GM18907 (cell line): ENCODE measurements around the gene LEUTX.
"Not testable (repeated sequence)": the region's sequence is repeated elsewhere in the genome, so short reads cannot be mapped to it uniquely, and the experiment has no call there.

ENCODE experiments used
- ATAC-seq: cut with Tn5 transposase; IDR thresholded peaks from one replicate; pipeline ENCODE4 v1.9.1; 2021; ENCODE audit warnings: mild to moderate bottlenecking, moderate library complexity; ENCODE audit not compliant: unreplicated experiment

The LEUTX gene, protein sequence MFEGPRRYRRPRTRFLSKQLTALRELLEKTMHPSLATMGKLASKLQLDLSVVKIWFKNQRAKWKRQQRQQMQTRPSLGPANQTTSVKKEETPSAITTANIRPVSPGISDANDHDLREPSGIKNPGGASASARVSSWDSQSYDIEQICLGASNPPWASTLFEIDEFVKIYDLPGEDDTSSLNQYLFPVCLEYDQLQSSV

DNA sequence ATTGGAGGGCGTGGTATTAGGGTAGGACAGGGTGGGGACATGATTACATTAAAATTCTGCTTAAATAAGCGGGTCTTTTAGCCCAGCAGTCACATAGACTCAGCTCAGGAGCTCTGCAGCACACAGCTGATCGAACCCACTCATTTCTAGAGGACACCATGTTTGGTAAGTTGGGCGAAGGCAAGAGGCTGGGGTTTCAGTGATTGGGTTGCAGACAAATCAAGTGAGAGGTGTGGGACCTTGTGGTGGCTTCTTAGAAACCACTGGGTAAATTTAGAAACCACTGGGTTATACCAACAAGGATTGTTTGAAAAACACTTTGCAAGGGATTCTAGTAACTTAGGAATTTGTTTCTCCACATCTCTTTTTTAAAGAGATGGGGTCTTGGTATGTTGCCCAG is at the start of gene LEUTX:
Gene LEUTX (plus strand): TSS at position 92 of the 400 bp plus-strand sequence. CDS start 67 bp downstream, at position 159.
- ATAC-seq: no peak

DNA sequence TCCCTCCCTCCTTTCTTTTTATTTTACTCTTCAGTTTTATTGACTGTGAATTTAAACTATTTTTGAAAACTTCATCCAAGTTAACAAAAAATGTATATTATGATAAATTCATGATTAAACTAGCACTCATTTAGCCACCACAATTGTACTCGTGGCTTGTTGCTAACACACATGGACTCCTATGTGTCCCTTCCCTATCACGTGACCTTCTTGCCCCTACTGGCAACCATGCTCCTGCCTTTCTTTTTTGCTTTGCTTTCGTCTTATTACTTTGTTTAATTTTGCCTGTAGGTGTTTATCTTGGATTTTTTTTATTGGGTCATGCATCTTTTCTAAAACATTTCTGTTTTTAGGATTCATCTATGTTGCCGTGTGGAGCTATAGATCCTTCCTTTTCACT is 49.1 kb upstream of the LEUTX start:
- no peak for ATAC-seq

DNA sequence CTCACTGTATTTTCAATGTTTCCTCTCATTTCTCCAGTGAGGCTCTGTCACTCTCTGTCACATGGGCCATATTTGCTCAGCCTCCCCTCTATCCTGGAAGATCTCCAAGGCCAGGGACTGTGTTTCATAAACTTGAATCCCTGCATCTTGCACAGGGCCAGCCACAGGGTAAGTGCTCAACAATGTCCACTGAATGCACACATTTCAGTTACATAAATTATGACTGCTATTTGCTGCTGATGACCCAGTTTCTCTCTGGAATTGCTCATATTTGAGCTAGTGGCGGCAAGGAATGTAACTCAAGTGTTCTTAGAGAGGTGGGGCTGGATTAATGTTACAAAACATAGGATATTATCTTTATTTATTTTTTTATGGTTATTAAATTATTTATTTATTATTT is 47.0 kb upstream of the LEUTX start:
- ATAC-seq: no peak

DNA sequence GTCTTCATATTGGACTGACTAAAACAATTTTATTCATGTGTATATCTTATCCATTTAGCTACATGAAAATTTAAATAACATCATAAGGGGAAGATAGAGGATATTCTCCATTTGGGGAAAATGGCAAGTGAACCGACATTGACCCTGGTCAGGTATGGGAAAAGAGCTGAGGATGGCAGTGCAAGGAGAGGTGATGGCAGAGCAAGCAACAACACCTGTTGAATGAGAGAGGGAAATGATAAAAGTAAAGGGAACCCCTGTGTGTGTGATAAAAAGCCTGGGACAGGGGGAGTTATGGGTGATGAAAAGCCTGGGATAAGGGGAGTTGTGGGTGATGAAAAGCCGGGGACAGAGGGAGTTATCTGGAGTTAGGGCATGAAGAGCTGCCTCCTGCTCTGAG is 44.8 kb upstream of the LEUTX start:
- no peak for ATAC-seq

DNA sequence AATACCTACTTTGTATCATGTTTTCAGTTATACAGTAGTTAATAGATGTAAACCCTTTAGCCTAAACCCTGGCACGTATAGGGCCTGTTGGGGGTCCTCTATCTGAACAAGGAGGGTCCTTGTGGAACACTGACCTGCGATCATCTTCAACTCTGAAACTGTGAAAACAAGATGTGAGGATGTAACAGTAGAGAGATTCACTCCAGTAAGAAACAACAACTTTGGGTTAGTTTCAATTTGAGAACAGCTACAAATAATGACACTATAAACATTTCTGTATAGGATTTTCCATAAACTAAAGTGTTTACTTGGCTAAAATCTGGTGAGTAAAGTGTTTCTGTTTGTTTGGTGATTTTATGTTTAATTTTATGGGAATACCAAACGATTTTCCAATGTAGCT is 43.0 kb upstream of the LEUTX start:
- ATAC-seq: no peak

DNA sequence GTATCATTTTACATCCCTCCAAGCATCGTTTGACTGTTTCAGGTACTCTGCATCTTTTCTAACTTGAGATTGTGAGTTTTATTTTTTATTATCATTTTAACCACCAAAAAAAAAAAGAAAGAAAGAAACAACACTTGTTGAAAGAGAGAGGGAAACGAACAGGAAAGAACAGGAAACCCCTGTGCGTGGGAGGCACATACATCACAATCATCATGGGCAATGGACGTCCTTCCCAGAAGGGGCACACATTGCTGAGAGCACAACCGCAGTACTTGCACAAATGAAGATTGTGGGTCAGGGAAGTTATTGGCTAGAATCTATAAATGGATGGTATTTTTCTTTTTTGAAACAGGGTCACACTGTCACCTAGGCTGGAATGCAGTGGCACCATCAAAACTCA is 42.6 kb upstream of the LEUTX start:
- no peak for ATAC-seq

DNA sequence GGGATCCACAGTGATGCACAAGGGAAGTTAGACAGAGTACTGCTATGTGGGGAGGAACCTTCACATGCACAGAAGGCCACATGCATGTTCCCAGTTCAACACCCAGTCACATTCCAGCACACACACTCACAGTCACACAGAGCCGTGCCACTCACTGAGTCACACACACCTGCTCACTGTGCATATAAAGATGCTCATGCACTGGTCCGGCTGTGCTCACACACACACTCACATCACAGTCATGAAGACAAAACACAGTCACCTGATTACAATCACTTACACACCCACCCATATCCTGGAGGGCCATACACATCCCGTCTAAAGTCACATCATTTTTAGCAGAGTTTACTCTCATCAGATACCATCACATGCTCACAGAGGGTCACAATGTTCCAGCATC is 41.3 kb upstream of the LEUTX start:
- no peak for ATAC-seq

DNA sequence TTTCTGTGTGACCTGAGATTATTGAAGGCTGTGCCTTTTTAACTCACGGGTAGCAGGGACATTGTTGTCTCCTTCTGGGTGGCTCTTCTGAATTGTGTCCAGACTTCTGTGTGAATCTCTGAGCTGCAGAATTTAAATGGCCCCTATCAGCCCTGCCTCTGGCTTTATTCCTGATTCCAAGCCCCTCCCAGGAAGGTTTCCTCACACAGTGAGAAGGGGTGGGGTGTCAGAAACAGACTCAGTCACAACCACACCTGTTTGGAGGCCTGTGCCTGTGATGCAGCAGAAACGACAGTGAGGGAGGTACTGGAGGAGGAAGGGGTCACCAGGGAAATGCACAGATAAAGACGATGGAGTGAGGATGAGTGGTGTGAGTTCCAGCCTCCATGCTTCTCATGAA is 40.8 kb upstream of the LEUTX start, which contains the start of gene CLC:
Gene CLC (minus strand): TSS at position 139 of the 400 bp plus-strand sequence. CDS start 77 bp downstream, at position 62.
- no peak for ATAC-seq

DNA sequence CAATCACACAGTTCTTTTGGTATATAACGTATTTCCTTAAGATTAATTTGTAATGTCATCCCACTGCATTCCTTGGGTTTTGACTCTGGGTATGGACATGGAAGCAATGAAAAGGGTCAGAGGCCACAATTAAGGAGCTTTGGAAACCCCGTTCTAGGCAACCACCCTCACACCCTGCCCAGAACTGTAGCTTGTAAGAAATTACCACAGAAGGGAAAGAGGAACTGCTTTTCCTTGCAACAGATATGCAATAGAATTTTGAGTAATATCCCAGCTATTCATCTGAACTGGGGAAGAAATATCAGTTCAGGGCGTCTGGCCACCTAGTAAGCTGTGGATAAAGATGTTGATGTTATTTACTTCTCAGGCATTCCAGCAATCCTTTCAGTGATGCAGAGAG is 39.8 kb upstream of the LEUTX start:
- no peak for ATAC-seq

DNA sequence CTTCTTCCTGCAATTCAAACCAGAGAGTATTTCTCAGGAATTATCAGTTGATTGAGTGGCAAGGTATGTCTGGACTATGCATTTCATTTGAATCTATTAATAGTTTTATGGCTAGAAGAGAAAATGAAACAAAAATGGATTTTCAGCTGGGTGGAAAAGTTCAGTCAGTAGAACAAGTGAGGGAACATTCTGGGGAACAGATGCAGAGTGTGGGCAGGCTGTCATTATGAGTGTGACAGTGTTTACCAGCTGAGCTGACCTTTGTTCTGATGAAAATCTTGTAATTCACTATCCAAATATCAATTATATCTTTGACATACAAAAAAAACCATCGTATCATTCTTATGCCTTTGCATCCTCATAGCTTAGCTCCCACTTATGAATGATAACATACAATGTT is 38.3 kb upstream of the LEUTX start:
- no peak for ATAC-seq

DNA sequence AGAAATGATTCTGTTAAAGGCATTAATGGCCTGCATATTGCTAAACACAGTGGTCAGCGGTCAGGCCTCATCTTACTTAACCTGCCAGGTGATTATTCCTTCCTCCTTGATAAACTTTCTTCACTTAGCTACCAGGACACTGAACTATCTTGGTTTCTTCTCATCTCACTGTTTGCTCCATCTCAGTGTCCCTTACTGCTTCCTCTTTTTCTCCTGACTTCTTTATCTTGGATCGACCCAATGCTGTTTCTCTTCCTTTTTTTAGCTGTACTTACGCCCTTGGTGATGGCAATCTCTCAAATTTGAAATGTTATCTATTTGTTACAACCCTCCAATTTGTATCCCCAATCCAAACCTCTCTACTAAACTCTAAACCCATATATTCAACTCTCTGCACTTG is 33.0 kb upstream of the LEUTX start:
- no peak for ATAC-seq

DNA sequence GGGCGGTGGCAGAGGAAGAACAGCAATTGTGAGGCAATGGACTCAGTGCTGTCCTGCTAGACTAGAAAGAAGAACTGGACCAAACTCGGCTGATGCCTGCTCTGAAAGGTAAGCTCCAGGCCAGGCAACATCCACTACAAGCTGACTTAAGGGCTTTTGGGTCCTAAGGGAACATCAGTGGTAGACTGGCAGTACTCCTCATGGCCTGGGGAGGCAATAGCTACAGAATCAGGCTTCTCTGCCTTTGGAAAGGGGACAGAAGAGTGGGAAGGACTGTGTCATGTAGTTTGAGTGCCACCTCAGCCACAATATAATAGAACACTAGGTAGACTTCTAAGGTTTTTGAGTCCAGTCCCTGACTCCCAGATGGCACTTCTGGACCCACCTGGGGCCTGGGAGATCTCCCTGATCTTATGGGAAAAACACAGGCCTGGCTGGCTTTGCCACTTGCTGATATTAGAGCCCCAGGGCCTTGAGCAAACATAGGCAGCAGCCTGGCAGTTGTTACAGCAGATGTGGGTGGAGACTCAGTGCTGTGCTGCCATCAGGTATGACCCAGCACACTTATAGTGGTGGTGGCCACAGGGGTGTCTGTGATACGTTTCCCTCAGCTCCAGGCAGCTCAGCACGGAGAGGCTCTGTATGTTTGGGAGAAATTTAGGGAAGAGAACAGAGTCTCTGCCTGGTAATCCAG is 31.7 kb upstream of the LEUTX start:
- no peak for ATAC-seq

DNA sequence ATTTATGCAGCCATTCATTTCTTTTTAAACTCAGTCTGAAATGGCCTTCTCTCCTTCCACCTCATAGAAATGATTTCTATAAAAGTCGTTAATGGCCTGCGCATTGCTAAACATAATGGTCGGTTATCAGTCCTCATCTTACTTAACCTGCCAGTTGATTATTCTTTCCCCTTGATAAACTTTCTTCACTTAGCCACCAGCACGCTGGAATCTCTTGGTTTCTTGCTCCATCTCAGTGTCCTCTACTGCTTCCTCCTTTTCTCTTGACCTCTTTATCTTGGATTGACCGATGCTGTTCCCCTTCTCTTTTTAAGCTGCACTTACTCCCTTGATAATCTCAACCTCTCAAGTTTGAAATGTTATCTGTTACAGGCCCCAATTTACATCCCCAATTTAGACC is 28.7 kb upstream of the LEUTX start:
- no peak for ATAC-seq

DNA sequence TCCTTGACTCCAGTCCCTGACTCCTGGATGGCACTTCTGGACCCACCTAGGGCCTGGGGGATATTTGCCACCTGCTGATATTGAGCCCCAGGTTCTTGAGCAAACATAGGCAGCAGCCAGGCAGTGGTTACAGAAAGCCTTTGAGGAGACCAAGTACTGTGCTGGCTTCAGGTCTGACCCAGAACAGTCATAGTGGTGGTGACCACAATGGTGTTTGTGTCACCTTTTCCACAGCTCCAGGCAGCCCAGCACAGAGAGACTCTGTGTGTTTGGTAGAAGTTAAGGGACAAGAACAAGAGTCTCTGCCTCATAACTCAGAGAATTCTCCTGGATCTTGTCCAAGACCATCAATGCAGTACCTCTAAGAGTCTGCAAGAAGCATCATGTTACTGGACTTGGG is 26.3 kb upstream of the LEUTX start:
- no peak for ATAC-seq

DNA sequence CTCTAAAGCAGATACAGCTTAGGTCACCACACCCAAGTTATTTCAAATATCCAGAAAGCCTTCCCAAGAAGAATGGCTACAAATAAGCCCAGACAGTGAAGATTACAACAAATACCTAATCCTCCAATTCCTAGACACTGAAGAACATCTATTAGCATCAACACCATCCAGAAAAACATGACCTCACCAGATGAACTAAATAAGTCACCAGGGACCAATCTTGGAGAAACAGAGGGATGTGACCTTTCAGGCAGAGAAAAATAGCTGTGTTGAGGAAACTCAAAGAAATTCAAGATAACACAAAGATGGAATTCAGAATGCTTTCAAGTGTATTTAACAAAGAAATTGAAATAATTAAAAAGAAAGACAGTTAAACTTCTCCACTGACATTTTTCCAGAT is 25.9 kb upstream of the LEUTX start:
- no peak for ATAC-seq

DNA sequence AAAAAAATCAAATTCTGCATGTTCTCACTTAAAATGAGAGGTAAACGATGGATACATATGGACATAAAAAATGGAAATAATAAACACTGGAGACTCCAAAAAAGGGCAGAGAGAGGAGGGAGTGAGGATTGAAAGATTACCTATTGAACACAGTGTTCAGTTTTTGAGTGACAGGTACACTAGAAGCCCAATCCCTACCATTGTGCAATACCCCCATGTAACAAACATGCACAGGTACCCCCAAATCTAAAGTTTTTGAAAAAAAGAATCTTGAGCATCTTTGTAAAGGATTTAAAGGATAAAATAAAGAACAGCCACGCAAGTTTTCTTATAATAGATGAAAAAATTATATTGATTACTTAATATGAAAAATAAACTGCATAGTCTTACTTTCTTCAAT is 24.1 kb upstream of the LEUTX start:
- no peak for ATAC-seq

DNA sequence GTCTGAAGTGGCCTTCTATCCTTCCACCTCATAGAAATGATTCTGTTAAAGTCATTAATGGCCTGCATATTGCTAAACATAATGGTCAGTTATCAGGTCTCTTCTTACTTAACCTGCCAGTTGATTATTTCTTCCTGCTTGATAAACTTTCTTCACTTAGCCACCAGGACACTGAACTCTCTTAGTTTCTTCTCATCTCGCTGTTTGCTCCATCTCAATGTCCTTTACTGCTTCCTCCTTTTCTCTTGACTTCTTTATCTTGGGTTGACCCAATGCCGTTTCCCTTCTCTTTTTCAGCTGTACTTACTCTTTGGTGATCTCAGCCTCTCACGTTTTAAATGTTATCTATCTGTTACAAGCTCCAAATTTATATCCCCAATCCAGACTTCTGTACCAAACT is 23.7 kb upstream of the LEUTX start:
- no peak for ATAC-seq

DNA sequence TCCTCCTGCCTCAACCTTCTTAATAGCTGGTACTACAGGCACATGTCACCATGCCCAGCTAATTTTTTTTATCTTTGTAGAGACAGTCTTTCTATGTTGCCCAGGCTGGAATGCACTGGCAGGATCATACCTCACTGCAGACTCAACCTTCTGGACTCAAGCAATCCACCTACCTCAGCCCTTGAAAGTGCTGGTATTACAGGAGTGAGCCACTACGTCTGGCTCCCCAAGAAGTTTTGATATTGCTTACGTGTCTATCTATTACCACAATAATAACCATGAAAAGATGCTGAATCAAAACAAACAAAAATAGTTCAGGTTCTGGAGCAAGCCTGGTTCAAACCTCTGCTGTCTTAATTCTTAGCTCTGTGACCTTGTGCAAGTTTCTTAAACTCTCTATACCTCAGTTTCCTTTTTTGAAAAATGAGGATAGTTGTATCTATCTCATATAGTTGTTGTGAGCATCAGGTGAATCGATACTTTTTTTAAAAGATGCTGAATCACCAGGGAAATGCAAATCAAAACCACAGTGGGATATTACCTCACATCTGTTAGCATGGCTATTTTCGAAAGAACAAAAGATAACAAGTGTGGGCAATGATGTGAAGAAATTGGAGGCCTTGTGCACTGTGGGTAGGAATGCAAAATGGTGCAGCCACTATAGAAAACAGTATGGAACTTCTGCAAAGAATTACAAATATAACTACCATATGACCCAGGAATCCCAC is 19.0 kb upstream of the LEUTX start:
- ATAC-seq: no peak

DNA sequence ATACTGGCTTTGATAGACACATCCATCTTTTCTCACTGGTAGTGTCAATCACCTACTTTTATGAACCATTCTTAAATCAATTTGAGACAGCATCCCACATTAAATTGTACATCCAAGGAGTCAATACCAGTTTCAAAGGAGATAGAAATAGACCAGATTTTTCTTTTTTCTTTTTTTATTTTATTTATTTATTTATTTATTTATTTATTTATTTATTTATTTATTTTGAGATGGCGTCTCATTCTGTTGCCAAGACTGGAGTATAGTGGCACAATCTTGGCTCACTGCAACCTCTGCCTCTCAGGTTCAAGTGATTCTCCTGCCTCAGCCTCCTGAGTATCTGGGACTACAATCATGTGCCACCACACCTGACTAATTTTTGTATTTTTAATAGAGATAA is 16.8 kb upstream of the LEUTX start:
- not testable (repeated sequence) for ATAC-seq

DNA sequence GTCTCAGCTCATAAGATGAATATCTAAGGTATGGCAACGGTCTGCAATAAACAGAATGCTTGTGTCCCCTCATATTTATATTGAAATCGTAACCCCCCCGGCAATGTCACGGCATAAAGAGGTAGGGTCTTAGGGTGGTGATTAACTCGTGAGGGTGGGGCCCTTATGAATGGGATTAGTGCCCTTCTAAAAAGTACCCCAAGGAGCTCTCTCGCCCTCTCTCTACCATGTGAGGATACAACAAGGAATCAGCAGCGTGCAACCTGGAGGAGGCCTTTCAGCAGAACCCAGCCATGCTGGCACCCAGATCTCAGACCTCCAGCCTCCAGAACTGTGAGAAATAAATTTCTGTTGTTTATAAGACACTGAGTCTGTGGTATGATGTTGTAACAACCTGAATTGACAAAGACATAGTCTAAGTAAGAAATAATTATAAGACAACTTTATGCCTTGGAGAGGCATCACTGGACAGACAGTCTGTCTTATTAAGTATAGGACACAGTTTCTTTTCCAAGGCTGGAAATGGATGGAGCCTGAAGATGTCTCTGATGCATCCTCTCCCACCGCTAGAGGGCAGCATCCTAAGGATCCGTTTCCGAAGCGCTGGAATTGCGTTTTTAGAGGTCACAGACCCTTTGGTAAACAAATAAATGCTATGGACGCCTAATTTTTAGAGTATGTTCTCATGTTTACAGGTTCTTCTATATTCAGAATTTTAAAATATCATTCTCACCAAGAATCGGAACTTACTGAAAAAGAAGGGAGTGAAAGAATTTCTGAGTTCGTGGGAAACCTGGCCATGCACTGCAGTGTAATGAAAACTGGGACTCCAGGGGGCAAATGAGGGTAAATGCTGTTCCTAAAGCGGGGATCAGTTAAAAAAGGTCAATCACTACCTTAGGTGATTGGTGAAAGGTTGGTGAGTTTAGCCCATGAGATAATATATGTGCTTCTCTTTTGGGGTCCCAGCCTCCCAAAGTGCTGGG is 13.3 kb upstream of the LEUTX start:
- ATAC-seq: no peak

DNA sequence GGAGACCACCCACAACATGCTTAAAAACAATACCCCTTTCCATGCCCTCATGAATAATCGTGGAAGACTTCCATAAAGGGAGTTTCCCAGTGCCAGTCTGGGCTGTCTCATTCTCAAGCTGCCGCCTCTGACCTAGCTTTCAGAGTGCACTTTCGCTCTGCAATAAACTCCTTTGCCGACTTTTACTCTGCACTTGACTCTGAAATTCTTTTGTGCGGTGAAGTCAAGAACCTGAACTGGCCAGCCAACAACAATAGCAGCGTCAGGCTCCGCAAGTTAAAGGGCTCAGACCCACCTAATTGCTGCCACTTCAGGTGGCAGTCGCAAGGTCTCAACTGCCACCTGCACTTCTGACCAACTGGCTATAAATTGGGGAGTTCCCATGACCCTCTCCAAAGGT is 10.3 kb upstream of the LEUTX start:
- no peak for ATAC-seq
